NCI-H524 treated with DMSO at 0.1 percent for 48 hours (cell line): ENCODE results near the gene NPY2R.

ENCODE experiments used
- DNase-seq: peaks from one replicate; lab custom pipeline; 2025; lab: John Stamatoyannopoulos, UW

The NPY2R gene, protein sequence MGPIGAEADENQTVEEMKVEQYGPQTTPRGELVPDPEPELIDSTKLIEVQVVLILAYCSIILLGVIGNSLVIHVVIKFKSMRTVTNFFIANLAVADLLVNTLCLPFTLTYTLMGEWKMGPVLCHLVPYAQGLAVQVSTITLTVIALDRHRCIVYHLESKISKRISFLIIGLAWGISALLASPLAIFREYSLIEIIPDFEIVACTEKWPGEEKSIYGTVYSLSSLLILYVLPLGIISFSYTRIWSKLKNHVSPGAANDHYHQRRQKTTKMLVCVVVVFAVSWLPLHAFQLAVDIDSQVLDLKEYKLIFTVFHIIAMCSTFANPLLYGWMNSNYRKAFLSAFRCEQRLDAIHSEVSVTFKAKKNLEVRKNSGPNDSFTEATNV

DNA sequence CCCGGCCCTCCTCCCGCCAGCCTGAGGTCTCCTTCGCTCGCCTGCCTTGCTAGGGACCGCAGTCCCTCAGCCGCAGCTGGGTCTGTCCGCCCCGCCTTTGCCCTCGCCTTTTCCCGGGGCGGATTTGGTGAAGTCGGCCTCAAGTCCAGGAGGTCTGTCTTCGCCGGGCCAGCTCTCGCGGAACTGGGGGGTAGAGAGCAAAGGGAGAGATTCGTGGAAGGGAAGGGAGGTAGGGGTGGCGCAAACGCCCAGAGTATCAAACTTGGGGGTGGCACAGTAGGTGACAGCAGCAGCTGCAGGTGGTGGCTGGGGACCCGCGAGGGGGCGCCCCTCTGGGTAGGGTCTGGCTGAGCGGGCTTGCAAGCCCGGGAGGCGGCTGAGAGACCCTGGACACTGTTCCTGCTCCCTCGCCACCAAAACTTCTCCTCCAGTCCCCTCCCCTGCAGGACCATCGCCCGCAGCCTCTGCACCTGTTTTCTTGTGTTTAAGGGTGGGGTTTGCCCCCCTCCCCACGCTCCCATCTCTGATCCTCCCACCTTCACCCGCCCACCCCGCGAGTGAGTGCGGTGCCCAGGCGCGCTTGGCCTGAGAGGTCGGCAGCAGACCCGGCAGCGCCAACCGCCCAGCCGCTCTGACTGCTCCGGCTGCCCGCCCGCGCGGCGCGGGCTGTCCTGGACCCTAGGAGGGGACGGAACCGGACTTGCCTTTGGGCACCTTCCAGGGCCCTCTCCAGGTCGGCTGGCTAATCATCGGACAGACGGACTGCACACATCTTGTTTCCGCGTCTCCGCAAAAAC lies at the start of gene NPY2R:
NPY2R (plus strand) TSS at position 379 of the 797 bp plus-strand sequence. CDS start 5,304 bp downstream, outside the sequence.
- no peak for DNase-seq

DNA sequence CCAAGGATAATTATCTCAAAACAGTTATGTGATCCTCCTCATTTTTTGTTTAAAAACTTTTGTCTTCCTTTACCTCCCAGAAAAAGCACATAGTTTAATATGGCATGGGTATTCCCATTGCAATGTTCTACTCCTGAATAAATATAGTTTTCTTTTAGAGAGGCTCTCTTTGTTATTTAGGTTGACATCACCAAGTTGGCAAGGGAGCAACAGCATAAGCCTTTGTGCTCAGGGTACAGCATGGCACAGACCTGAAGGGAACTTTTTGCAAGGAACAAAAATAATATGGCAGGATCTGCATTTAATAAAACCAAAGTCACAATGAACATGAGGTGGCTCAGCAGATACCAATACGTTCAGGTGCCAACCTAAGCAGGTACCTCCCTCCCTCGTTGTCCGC lies 47.1 kb upstream of the NPY2R start:
- no peak for DNase-seq

DNA sequence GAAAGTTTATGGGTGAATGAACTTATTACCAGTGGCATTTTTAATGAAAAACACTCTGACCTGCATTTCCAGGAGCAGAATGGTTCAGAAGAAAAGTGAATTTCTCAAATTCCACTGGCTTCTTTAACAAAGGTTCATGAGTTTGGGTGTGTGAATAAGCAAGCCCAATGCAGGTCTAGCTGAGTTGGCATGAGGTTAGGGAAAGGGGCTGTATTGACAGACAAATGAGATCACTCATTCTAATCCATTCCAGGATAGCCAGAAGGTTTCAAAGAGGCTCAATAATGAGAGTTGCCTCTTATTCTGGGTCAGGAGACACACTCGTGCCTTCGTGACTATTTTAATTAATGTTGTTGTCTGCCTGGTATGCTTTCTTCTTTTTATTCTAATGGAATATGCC lies 43.7 kb upstream of the NPY2R start:
- no peak for DNase-seq

DNA sequence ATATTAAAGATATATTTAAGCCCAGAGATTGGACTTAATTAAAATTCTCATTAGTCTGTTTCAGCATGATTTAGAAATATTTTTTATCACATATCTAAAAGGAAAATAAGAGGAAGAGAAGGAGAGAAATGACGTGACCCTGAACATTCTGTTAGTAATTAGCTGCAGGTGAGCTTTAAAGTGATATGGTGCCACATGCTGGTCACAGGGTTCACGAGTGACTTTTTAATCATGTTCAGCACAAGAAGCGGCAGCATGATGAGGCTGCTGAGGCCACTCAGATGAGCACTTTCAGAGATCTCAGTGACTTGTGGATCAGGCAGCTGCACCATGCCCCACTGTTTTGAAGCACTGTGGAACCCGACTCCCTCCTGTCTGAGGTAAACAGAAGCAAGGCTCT lies 37.9 kb upstream of the NPY2R start:
- DNase-seq, result no peak

DNA sequence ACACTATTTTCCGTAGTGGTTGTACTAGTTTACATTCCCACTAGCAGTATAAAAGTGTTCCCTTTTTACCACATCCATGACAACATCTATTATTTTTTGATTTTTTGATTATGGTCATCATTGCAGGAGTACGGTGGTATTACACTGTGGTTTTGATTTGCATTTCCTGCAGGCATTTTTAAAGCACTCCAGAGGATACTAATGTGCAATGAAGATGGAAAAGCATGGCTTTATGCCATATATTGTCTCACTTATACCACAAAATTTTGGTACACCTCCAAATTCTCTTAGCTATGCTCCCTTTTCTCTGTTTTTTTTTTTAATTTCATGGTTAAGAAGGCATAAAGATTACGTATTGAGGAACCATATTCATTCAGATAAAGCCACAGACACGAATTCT lies 35.1 kb upstream of the NPY2R start:
- no peak for DNase-seq

DNA sequence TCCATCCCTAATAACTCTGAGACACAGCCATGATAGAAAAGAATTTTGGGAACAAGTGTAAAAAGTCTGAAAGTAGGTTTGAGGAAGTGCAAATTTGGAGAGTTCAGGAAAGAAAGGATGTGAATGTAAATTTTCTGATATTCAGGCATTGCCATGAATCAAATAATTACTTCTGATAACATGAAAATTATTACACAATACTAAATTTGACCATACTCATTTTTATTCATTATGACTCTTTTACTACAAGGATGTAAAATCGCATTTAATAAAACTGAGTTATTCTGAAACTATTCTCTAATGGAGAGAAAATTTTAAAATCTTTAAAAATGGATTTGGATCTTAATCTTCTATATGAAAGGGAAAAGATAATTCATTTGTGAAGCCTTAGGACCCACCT lies 33.8 kb upstream of the NPY2R start:
- DNase-seq, result no peak

DNA sequence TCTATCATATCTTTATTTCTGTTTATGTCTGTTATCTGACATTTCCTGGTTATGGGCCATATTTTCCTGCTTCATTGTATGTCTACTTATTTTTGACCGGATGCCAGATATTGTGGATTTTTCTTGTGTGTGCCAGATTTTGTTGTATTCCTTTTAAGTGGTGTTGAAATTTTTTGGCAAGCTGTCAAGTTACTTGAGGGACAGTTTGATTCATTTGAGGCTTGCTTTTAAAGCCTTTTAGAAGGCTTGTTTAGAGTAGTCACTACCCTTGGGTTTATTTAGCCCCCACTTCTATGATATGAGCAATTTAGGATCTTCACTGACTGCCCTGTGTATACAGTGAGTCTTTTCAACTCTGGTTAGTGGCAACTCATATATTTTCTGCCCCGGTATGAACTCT lies 29.2 kb upstream of the NPY2R start:
- DNase-seq, result no peak

DNA sequence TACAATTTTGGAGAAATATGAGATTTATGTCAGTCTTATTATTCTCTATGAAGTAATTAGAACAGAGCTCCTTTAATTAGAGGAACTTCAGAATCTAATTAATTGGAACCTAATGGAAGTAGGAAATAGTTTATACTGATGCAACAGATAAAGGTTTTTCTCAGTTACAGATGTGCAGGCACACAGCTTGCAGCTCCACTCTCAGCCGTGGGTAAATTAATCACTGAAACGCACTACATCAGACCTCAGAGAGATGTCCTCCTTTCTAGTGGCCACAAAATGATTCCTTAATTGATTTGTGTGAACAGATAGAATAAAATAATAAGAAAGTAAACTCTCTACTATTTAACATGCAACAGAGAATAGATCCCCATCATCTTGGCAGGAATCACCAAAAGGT lies 21.5 kb upstream of the NPY2R start:
- no peak for DNase-seq

DNA sequence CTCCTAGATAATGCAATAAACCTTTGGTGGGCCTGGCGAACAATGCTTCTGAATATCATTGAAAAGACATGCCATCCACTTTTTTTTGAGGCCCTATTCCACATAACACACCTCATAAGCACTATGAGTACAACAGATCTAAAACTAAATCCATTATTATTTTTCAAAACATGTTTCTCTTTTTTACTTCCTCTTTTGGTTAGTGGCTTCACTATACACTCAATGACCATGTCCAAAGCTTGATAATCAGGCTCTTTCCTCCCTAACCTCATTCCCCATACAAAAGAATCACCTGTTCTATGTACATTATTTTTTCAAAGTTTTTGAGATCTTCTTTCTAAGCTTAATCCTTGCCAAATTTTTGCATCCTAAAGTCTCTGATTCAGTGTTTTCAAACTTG lies 20.4 kb upstream of the NPY2R start:
- no peak for DNase-seq

DNA sequence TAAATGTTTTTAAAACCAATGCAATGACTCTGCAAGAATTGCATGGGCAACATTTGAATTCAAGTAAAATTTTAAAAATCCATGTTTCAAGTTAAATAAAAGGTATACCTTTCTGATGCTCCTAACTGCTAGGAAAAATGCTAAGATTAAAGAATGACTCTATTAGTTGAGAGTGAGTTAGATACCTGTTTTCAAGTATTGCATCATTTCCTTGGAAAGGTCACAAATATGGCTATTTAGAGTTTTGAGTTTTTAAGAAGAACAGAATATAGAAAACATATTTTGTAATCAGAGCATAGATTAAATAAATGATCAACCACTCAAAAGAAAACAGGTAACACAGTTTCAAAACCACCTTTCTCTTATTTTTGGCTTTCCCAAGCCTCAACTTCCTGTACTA lies 18.3 kb upstream of the NPY2R start:
- no peak for DNase-seq

DNA sequence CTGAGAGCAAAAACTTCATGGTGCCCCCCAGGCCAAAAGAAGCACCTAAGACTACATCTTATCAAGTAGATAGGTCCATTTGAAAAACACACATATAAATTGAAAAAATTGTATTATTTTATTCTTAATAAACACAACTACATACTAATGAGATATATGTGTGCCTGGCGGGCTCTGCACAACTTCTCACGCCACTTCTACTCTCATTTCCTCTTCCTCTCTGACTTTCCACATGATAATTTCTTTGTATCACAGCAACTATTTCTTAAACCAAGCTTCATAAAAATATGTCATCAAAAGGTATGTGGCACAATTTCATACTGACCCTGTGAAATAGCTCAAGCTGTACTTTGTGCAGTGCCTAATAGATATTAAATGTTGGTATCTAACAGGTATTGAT lies 10.7 kb upstream of the NPY2R start:
- no peak for DNase-seq

DNA sequence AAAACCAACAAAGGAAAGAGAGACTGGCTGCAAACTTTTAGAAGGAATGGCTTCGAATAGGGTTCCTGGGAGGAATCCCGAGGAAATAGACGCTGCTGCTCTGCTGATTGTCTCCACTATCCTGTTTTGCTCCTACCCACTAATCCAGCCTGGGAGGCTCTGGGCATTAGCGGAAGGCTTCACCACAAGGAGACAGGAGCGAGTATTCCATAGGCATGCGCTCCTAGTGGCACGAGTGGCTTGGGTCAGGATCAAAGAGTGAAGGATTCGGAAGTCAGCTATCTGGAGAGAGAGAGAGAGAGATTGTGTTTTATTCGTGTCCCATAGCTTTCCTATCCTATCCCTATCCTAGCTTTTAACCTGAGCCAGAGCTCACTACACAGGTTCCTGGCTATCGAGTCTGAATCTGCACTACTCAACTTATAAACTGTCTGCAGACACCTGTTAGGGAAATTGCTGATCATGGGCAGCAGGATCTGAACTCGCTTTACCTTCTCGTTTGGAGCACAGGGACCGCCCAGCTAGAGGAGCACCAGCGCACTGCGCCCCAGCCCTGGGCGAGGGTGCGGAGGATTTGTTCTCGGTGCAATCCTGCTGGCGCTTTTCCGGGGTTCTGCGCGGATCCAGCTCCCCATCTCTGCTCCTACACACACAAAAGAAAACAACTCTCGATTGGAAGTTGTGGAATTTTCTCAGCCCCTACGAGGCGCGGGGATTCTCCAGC lies 740 bp upstream of the NPY2R start:
- no peak for DNase-seq

DNA sequence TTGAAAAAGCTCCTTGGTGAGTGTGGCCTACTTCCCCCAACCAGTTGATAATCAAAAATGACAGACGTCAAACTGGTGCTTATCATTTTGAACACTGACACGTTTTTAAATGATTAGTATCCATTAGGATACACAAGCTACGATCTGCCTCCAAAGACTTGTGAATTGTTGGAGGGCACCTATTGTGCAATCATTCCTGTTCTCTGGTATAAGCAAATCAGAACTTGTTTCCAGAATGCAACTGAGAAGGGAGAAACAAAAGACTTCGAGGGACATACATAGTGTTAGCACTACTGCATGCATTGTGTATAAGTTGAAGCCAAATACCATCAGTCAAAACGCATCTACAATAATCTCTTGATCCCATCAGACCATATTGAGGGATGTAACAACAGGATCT lies 11.6 kb downstream of the NPY2R start:
- no peak for DNase-seq

DNA sequence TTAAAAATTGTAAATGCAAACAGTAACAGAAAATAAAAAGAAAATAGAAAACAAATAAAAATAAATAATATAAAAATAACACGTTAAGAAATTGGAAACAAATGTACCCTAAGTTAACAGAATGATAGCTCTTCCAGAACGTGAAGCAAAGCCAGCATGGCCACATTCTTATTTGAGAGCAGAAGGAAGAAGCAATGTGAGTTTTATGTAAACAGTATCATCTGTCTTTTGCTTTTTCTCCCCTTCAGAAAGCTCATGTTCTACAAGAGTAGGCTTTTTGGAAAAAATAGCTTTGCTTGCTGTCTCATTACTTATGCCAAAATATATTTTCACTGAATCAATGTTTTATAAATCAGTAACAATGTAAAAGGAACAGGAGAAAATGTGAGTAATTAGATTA lies 18.7 kb downstream of the NPY2R start:
- no peak for DNase-seq

DNA sequence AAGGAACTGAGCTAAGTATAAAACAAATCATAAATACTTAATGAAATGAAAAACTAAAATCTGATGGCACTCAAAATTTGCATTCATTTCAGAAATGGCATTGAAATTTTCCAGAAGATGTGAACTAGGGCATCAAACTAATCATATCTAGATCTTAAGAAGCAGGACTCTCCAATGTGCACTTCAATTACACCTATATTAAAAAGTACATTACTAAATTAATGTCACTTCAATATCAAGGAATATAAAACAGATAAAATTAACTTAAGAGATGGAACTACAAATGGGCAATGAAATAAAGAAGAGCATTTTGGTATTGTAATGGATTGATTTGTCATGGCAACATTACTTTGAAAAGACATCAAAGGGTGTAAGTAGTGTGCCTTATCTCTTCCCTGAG lies 20.3 kb downstream of the NPY2R start:
- no peak for DNase-seq

DNA sequence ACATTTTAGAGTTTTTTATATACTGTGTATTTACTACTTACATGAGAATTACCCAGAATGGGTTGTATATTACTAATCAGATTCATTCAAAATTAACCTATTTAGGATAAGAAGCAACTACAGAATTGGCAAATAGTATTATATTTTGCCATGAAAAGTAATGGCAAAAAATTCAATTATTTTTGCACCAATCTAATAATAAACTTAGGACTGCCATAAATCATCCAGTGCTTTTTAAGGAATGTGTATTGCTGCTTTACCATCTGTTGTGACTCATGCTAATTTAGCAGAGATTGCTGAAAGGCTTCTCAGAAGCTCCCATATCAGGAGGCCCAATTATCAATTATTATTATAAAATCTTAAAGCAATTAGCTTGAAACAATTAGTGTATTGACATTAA lies 24.0 kb downstream of the NPY2R start:
- no peak for DNase-seq

DNA sequence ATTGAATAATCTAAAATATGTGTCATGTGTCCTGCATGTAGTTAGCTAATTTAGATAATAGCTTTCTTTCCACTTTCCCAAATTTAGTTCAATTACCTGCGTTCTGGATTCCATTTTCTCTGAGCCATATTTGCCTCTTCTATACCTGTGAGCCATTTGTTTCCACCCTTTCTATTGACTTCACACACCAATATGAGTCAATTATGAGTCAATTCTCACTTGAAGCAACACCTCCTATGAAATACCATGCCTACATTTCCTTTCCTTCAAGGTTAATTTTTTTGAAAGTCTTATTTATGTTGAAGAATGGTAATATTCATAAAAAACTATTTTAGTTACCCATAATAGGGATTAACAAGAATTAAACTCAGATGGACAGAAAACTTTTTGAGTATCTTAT lies 25.8 kb downstream of the NPY2R start:
- no peak for DNase-seq

DNA sequence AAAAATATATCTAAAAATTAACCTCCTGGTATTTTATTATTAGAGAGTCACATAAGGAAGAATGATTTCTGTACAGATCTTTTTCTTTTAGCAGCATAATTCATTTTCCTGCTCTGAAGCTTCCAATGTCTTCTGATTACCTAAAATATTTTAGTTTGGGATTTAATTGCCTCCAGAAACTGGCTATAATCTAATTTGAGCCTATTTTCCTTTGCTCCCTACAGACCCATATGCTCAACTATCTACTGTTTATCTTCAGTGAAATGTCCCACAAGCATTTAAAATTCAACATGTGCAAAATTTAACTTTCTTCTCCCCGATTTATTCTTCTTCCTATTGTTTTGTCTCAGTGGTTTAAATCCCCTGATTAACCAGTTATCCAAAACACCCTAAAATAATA lies 29.1 kb downstream of the NPY2R start:
- no peak for DNase-seq

DNA sequence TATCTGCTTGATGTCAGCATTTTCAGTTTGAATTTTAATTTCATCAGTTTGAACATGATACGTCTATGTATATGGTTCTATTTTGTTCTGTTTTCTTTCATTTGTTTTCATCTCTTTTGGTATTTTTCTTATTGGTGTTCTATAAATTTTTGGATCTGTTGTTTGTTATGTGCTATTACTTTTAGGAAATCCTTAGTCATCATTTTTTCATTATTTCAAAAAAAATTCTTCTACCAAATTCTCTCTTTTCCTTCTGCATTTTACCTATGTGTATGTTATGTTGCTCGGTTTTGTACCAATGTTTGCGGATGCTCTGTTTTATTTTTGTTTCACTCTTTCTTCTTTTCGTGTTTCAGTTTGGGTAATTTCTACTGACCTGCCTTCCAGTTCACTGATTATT lies 32.8 kb downstream of the NPY2R start:
- no peak for DNase-seq

DNA sequence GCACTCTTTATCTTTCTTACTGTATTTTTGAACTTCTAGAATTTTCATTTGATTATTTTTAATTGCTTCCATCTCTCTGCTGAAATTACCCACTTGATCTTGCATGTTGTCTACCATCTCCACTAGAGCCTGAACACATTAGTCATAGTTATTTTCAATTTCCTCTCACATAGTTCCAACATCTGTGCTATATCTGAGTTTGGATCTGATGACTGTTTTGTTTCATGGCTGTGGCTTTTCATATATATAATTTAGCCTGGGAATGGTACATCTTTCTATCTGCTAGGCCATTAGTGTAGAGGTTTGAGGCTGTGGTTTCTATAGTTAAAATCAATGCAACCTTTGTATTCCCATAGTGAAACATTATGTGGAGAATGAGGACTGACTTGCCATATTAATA lies 33.2 kb downstream of the NPY2R start:
- no peak for DNase-seq

DNA sequence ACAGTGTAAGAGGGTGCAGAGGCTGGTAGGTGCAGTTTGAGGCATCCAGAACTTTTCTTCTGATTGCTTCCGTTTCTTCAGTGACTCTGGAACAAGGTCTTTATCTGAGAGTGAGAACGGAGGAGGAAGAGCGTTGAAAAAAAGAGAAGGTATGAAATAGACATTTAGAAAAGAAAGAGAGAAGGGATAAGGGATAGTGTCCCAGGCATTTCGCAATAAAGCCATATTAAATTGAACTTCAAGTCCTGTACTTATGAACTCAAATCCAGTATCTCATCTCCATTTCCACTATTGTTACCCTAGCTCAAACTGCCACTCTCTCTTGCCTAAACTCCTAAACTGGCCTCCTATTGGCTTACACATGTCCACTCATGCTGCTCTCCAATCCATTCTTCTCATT lies 36.7 kb downstream of the NPY2R start:
- DNase-seq, result no peak

DNA sequence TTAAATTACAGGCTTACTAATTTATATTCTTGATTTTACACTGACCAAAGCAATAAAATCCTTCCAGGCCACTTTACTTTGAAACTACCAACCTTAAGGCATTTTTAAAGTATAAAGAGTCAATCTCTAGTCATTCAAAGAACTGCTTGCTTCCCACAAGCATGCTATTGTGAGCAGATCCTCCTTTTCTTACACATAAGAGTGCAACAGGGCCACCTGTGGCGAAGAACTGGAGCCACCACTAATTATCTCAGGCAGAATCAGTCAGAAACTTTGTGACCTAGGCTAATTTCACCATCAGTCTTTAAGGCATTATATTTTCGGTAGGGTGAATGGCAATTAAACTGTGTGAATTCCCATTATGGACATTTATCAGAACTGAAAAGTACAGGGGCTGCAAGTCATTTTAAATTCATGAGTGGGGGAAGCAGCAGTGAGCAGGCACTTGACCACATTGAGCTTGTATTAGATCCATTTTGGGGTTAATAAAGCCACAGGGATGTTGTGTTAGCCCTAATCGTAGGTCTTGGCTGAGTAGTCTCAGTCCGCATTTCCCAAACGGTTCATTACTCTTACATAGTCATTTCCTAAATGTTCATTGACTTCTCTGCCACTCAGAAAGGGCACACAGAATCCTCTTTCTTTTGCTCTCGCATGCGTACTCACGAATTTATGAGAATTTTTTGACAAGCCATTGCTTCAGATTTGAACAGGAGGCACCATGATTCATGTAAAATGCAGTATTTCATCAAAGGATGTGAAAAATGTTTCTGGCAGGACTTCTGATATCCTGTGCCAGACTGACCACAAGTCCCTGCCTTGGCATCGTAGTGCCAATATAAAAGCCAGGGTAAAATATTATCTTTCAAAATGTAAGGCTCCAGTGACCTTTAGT lies 39.8 kb downstream of the NPY2R start:
- DNase-seq, result no peak
